PFSK-1 (cell line): ENCODE data around the gene GMDS.

ENCODE experiments used
- FOXP2 ChIP-seq: optimal IDR thresholded peaks from 2 replicates; pipeline ENCODE3; 2011; ENCODE audit warnings: borderline replicate concordance, control low read depth, inconsistent platforms; ENCODE audit not compliant: insufficient read depth; ENCODE audit errors: extremely low read length, extremely low read depth
- POLR2AphosphoS5 ChIP-seq: IDR thresholded peaks from 2 replicates; pipeline ENCODE4 v1.6.1; 2012; ENCODE audit warnings: low read depth, mild to moderate bottlenecking, control low read depth, low read length, moderate library complexity
- REST ChIP-seq, 2 experiments: IDR thresholded peaks; 2 replicates each; pipeline versions ENCODE4 v1.6.1 to v1.8.0; 2011 to 2012; ENCODE audit warnings: low read depth in 2 of 2, low read length in 2 of 2, control low read depth in 1 of 2, inconsistent platforms in 1 of 2, mild to moderate bottlenecking in 1 of 2, moderate library complexity in 1 of 2; ENCODE audit not compliant: insufficient read depth in 1 of 2
- SIN3A ChIP-seq: IDR thresholded peaks from 2 replicates; pipeline ENCODE4 v1.6.1; 2012; ENCODE audit warnings: mild to moderate bottlenecking, low read length, moderate library complexity, borderline replicate concordance; ENCODE audit not compliant: insufficient read depth
- TAF1 ChIP-seq: IDR thresholded peaks from 2 replicates; pipeline ENCODE4 v1.6.1; 2012; ENCODE audit warnings: low read length, control low read depth, borderline replicate concordance; ENCODE audit not compliant: insufficient read depth

GMDS gene

GRCh38 chr6:1775441-1775840 is 470.0 kb downstream of the GMDS start:
- TF ChIP-seq TAF1 (no peak), FOXP2 (no peak), SIN3A (no peak), REST (IDR thresholded peaks at IDR 0.05; ENCODE audit: insufficient read depth in 1 of 2, low read depth in 2 of 2, low read length in 2 of 2) (no peak), POLR2AphosphoS5 (no peak)

- no peak for TF ChIP-seq TAF1
- TF ChIP-seq FOXP2, result no peak
- TF ChIP-seq SIN3A, result no peak
- no peak for TF ChIP-seq POLR2AphosphoS5
- TF ChIP-seq REST (IDR thresholded peaks at IDR 0.05; ENCODE audit: insufficient read depth in 1 of 2, low read depth in 2 of 2, low read length in 2 of 2), result no peak
Observed at GRCh38 chr6:1774226-1774915, 471.0 kb downstream of the GMDS start.

GRCh38 chr6:1773700-1774099 is 471.7 kb downstream of the GMDS start:
- TF ChIP-seq TAF1, result no peak
- TF ChIP-seq FOXP2, result no peak
- TF ChIP-seq SIN3A, result no peak
- TF ChIP-seq POLR2AphosphoS5, result no peak
- no peak for TF ChIP-seq REST (IDR thresholded peaks at IDR 0.05; ENCODE audit: insufficient read depth in 1 of 2, low read depth in 2 of 2, low read length in 2 of 2)

- TF ChIP-seq SIN3A (0 out of 2 replicates have a peak, but pooled peaks have one; percentile 57), TAF1 (peak; percentile 56; the same call in 1 of the 2 replicates), FOXP2 (peak; percentile 78), POLR2AphosphoS5 (no peak)
Observed at GRCh38 chr6:1770968-1771723, 474.3 kb downstream of the GMDS start.

- no peak for TF ChIP-seq POLR2AphosphoS5
- no peak for TF ChIP-seq REST (IDR thresholded peaks at IDR 0.05; ENCODE audit: insufficient read depth in 1 of 2, low read depth in 2 of 2, low read length in 2 of 2)
- no peak for TF ChIP-seq FOXP2
- TF ChIP-seq SIN3A, result no peak
- TF ChIP-seq TAF1, result no peak
Observed at GRCh38 chr6:1770435-1770843, 475.0 kb downstream of the GMDS start.
